ENCODE measurements around the gene HOXC12. TPM values are rescaled to one million over a fixed set of nuclear protein-coding genes. Genes with fewer than 3 reads are reported as not detected.

The HOXC12 gene
- total RNA-seq, result not detected

- DNase-seq, result no peak
These were observed at the start of gene HOXC12 for GRCh38 chr12:53954694-53955035. Gene HOXC12 (plus strand): TSS chr12:53954903. CDS start chr12:53954930, 27 bp downstream.

- DNase-seq, result no peak
These were observed 47.6 kb upstream of the HOXC12 start for GRCh38 chr12:53907103-53907502.

- DNase-seq, result no peak
These were observed 37.7 kb upstream of the HOXC12 start for GRCh38 chr12:53916788-53917655.

- DNase-seq, result no peak
These were observed 29.9 kb upstream of the HOXC12 start for GRCh38 chr12:53924521-53925405.

GRCh38 chr12:53927220-53928029 lies 27.3 kb upstream of the HOXC12 start:
- no peak for DNase-seq

- no peak for DNase-seq
These were observed 26.5 kb upstream of the HOXC12 start for GRCh38 chr12:53928054-53928835.

- DNase-seq, result no peak
These were observed 25.2 kb upstream of the HOXC12 start for GRCh38 chr12:53929527-53929926.

GRCh38 chr12:53930591-53931255 lies 24.0 kb upstream of the HOXC12 start:
- DNase-seq, result no peak

- DNase-seq, result no peak
These were observed 22.7 kb upstream of the HOXC12 start for GRCh38 chr12:53931844-53932581.

GRCh38 chr12:53932915-53933314 lies 21.8 kb upstream of the HOXC12 start:
- no peak for DNase-seq

GRCh38 chr12:53935383-53936341 lies 19.0 kb upstream of the HOXC12 start:
- DNase-seq, result no peak

- no peak for DNase-seq
These were observed 17.6 kb upstream of the HOXC12 start for GRCh38 chr12:53937099-53937498.

GRCh38 chr12:53937596-53938325 lies 16.9 kb upstream of the HOXC12 start:
- DNase-seq, result no peak

- no peak for DNase-seq
These were observed 16.2 kb upstream of the HOXC12 start, which contains the start of gene HOXC13 for GRCh38 chr12:53938326-53939140. Gene HOXC13 (plus strand): TSS chr12:53938831. CDS start chr12:53938907, 76 bp downstream.

- no peak for DNase-seq
These were observed 15.3 kb upstream of the HOXC12 start for GRCh38 chr12:53939141-53940108.

- DNase-seq, result no peak
These were observed 14.2 kb upstream of the HOXC12 start for GRCh38 chr12:53940443-53941014.
